HCT116 (cell line): ENCODE measurements around the gene SIGMAR1. TPM values are rescaled to one million over a fixed set of nuclear protein-coding genes. Genes with fewer than 3 reads are reported as not detected.

Source experiments
- ATAC-seq: fragments of 200-7000 bp; cut with Tn5 transposase; 2 replicates; pipeline ENCODE4 v1.9.1; 2020; ENCODE audit warnings: mild to moderate bottlenecking, moderate library complexity
- BruUV-seq: library from RNA; stranded (reverse); fragments of 400-500 nt; replicated peaks from 2 replicates; lab custom pipeline; 2021; lab: Mats Ljungman, UMichigan
- CTCF ChIA-PET: fragments of 300-600 bp; sonication (Branson Sonifier 250); formaldehyde crosslinking; loops from one replicate; lab custom pipeline; 2021; ENCODE audit warnings: antibody characterized with exemption; lab: Charles Lee
- POLR2A ChIA-PET: fragments of 300-600, 350-600 bp; sonication (Branson Sonifier 250); formaldehyde crosslinking; loops from one replicate; lab custom pipeline; 2021; ENCODE audit warnings: antibody characterized with exemption; lab: Charles Lee
- RAD21 ChIA-PET, 2 experiments: fragments of 300-600 bp; sonication (Branson Sonifier 250); formaldehyde crosslinking; loops; one replicate each; lab custom pipeline; 2023; ENCODE audit warnings: low total read pairs in 2 of 2; ENCODE audit not compliant: uncharacterized antibody in 2 of 2, unreplicated experiment in 2 of 2, low non-redundant PET in 1 of 2; lab: Charles Lee
- DNase-seq: peaks from one replicate; pipeline ENCODE4 v3.0.0-alpha.2; 2010; ENCODE audit warnings: low read depth, low spot score
- H2AFZ ChIP-seq: fragments of 200-600 bp; shearing (Covaris generic), sonication (generic); 2 replicates; pipeline ENCODE4 v1.6.1; 2017; ENCODE audit warnings: low read depth, mixed run types, mixed read lengths, antibody characterized with exemption, low read length; ENCODE audit not compliant: poor library complexity, severe bottlenecking
- H3K27ac ChIP-seq: 2 replicates; pipeline ENCODE4 v1.5.1; 2012; ENCODE audit warnings: low read depth, low read length
- H3K27me3 ChIP-seq: fragments of 200-600 bp; sonication (generic); 2 replicates; pipeline ENCODE4 v1.6.1; 2016; ENCODE audit warnings: mixed run types, low read length, mixed read lengths; ENCODE audit not compliant: insufficient read depth
- H3K36me3 ChIP-seq, 2 experiments: fragments of 200-500 bp in 1 of 2; fragments of 200-600 bp in 1 of 2; sonication (Bioruptor generic) in 1 of 2; sonication (generic) in 1 of 2; 2 replicates each; pipeline versions ENCODE4 v1.5.1 to v1.6.1; 2014 to 2016; ENCODE audit warnings: low read length in 2 of 2, inconsistent platforms in 1 of 2, mixed read lengths in 1 of 2, mixed run types in 1 of 2; ENCODE audit not compliant: insufficient read depth in 2 of 2, control insufficient read depth in 1 of 2
- H3K4me1 ChIP-seq, 2 experiments: fragments of 200-600 bp in 1 of 2; sonication (generic) in 1 of 2; 2 replicates each; pipeline versions ENCODE4 v1.5.1 to v1.6.1; 2012 to 2017; ENCODE audit warnings: low read length in 2 of 2, inconsistent platforms in 1 of 2, mild to moderate bottlenecking in 1 of 2, mixed read lengths in 1 of 2, mixed run types in 1 of 2, moderate library complexity in 1 of 2; ENCODE audit not compliant: insufficient read depth in 2 of 2, control insufficient read depth in 1 of 2
- H3K4me2 ChIP-seq: fragments of 200-600 bp; sonication (generic); 2 replicates; pipeline ENCODE4 v1.6.1; 2017; ENCODE audit warnings: mixed run types, low read length, mixed read lengths
- H3K4me3 ChIP-seq, 2 experiments: fragments of 200-600 bp in 1 of 2; sonication (generic) in 1 of 2; replicated peaks in 1 of 2; 2 replicates each; pipeline ENCODE4 v1.5.1; 2011 to 2016; ENCODE audit warnings: low read length in 2 of 2, control low read depth in 1 of 2, low read depth in 1 of 2, mild to moderate bottlenecking in 1 of 2, mixed read lengths in 1 of 2, mixed run types in 1 of 2
- H3K79me2 ChIP-seq: fragments of 200-600 bp; sonication (generic); 2 replicates; pipeline ENCODE4 v1.6.1; 2017; ENCODE audit warnings: mild to moderate bottlenecking, mixed run types, low read length, moderate library complexity, mixed read lengths; ENCODE audit not compliant: insufficient read depth
- H3K9ac ChIP-seq: fragments of 200-600 bp; sonication (generic); 2 replicates; pipeline ENCODE4 v1.6.1; 2016; ENCODE audit warnings: low read length, mixed read lengths
- H3K9me2 ChIP-seq: fragments of 200-600 bp; sonication (generic), shearing (Covaris generic); 2 replicates; pipeline ENCODE4 v1.6.1; 2017; ENCODE audit warnings: mixed run types, mild to moderate bottlenecking, moderate library complexity; ENCODE audit not compliant: insufficient read depth
- H3K9me3 ChIP-seq, 2 experiments: fragments of 200-500 bp in 1 of 2; fragments of 200-600 bp in 1 of 2; sonication (Bioruptor generic) in 1 of 2; sonication (generic) in 1 of 2; 2 replicates each; pipeline ENCODE4 v1.6.1; 2014 to 2017; ENCODE audit warnings: low read length in 2 of 2, mixed read lengths in 2 of 2, inconsistent platforms in 1 of 2, low read depth in 1 of 2, mild to moderate bottlenecking in 1 of 2, mixed run types in 1 of 2, moderate library complexity in 1 of 2; ENCODE audit not compliant: control insufficient read depth in 1 of 2, insufficient read depth in 1 of 2
- H4K20me1 ChIP-seq: fragments of 200-600 bp; sonication (generic), shearing (Covaris generic); 2 replicates; pipeline ENCODE4 v1.6.1; 2017; ENCODE audit warnings: mixed run types, mild to moderate bottlenecking, moderate library complexity; ENCODE audit not compliant: insufficient read depth
- CBX3 ChIP-seq: IDR thresholded peaks from 2 replicates; pipeline ENCODE4 v1.6.1; 2012; ENCODE audit warnings: low read depth
- CEBPB ChIP-seq: IDR thresholded peaks from 2 replicates; pipeline ENCODE4 v1.6.1; 2012; ENCODE audit warnings: low read depth
- CTCF ChIP-seq, 3 experiments: fragments of 200-600 bp in 1 of 3; sonication (generic) in 1 of 3; IDR thresholded peaks in 2 of 3; conservative IDR thresholded peaks in 1 of 3; 2 replicates each; pipeline ENCODE4 v1.5.1; 2012 to 2017; ENCODE audit warnings: low read depth in 2 of 3, low read length in 2 of 3, antibody characterized with exemption in 1 of 3, borderline replicate concordance in 1 of 3, control low read depth in 1 of 3, mild to moderate bottlenecking in 1 of 3, mixed read lengths in 1 of 3, mixed run types in 1 of 3, moderate library complexity in 1 of 3; ENCODE audit not compliant: insufficient read depth in 1 of 3
- ELF1 ChIP-seq: IDR thresholded peaks from 2 replicates; pipeline ENCODE4 v1.6.1; 2012; ENCODE audit warnings: low read depth, borderline replicate concordance
- EZH2 ChIP-seq: fragments of 200-600 bp; sonication (generic); IDR thresholded peaks from 2 replicates; pipeline ENCODE4 v1.6.1; 2017; ENCODE audit warnings: antibody characterized with exemption, mixed run types
- FOSL1 ChIP-seq: IDR thresholded peaks from 2 replicates; pipeline ENCODE4 v1.6.1; 2012; ENCODE audit warnings: low read depth
- POLR2A ChIP-seq: IDR thresholded peaks from 2 replicates; pipeline ENCODE4 v1.7.0; 2011; ENCODE audit warnings: borderline replicate concordance; ENCODE audit not compliant: insufficient read depth, insufficient read length; ENCODE audit errors: extremely low read depth
- POLR2AphosphoS5 ChIP-seq: IDR thresholded peaks from 2 replicates; pipeline ENCODE4 v1.6.1; 2011; ENCODE audit warnings: mild to moderate bottlenecking, low read depth, low read length, moderate library complexity
- SIN3A ChIP-seq: IDR thresholded peaks from 2 replicates; pipeline ENCODE4 v1.6.1; 2012; ENCODE audit warnings: low read depth
- SRF ChIP-seq: IDR thresholded peaks from 2 replicates; pipeline ENCODE4 v1.6.1; 2012; ENCODE audit warnings: low read depth
- YY1 ChIP-seq: IDR thresholded peaks from 2 replicates; pipeline ENCODE4 v1.6.1; 2011; ENCODE audit warnings: low read length, low read depth, moderate library complexity, mild to moderate bottlenecking; ENCODE audit not compliant: insufficient replicate concordance; ENCODE audit errors: extremely low read depth
- ZFX ChIP-seq: fragments of 450-650 bp; IDR thresholded peaks from 2 replicates; pipeline ENCODE4 v1.6.1; 2017
- intact Hi-C: fragments of 100-400 bp; cut with micrococcal nuclease; formaldehyde crosslinking; loops from 2 replicates; pipeline ENCODE4 v1.10.0; 2022
- total RNA-seq: library from RNA; stranded (reverse); gene quantifications from one replicate; pipeline ENCODE4 v1.2.1, GENCODE V29; 2021; ENCODE audit not compliant: unreplicated experiment

SIGMAR1 gene
- total RNA-seq, 1 experiment from 2014 or later = 109 TPM

DNA sequence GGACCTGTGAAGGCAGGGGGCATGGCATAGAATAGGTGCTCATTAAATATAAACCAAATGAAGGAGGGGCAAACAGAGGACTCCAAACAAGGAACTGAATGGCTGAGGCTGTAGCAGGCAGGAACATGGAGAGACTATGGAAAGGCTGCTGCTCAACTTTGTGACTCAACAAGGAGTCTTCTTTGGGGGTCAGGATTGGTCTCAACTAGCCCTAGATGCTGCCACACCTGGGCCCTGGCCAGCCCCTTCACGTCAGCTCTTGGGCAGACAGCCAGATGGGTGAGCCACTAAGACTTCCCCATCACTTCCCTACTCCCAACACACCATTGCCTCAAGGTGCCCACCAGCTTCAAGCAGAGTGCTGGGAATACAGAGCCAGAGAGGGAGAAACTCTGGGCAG is 36.7 kb downstream of the SIGMAR1 start:
- Histone ChIP-seq H4K20me1 (no peaks in the 10 kb centered on the region), H3K4me3 (no peak overlapping the region), H3K36me3 (no peaks in the 10 kb centered on the region), H3K9ac (no peak overlapping the region), H3K79me2 (no peaks in the 10 kb centered on the region), H3K9me3 (no peaks in the 10 kb centered on the region), H3K4me2 (no peak overlapping the region), H2AFZ (no peak overlapping the region), H3K27me3 (no peaks in the 10 kb centered on the region), H3K27ac (no peak overlapping the region), H3K4me1 (no peaks in the 10 kb centered on the region), H3K9me2 (no peaks in the 10 kb centered on the region)
- DNase-seq (no peak), ATAC-seq (no peak)
- no TSS peak for BruUV-seq
- intact Hi-C loops = loop anchor here (10.0 kb wide), 1 partner anchor 346 kb away; no protein-coding TSS in a partner anchor
- ChIA-PET CTCF (interaction anchor here (1.2 kb wide), 1 partner anchor 197 kb away, joined by 3 read pairs; no protein-coding TSS in a partner anchor), POLR2A (no interaction called here), RAD21 (no interaction called here)
- TF ChIP-seq CEBPB (no peak), YY1 (no peak), POLR2AphosphoS5 (no peak), FOSL1 (no peak)

DNA sequence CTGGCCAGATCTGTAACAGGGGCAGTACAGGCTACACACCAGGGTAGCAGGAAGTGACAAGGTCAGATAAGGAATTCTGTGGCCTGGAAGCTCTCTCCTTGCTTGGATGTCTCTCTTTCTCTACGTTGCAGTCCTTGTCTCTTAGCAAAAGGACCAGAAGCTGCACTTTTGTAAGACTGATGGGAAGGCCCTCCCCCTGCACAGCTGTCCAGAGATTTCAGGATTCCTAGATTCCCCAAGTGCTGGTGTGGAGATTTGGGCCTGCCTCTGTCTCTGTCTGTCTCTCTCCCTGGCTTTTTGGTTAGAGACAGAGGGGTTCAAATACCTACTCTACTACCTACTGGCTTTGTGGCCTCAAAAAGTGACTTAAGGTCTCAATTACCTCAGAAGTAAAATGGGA is 38.0 kb downstream of the SIGMAR1 start:
- Histone ChIP-seq H3K4me3 (no peak overlapping the region), H3K4me2 (no peak overlapping the region), H3K9ac (no peak overlapping the region), H3K9me2 (no peaks in the 10 kb centered on the region), H3K27ac (no peak overlapping the region), H3K4me1 (no peaks in the 10 kb centered on the region), H3K79me2 (no peaks in the 10 kb centered on the region), H4K20me1 (no peaks in the 10 kb centered on the region), H2AFZ (no peak overlapping the region), H3K36me3 (no peaks in the 10 kb centered on the region), H3K9me3 (no peaks in the 10 kb centered on the region), H3K27me3 (no peaks in the 10 kb centered on the region)
- TF ChIP-seq CTCF (IDR thresholded peaks at IDR 0.05 in 2 of 3, conservative IDR thresholded peaks at IDR 0.05 in 1 of 3; ENCODE audit: borderline replicate concordance in 1 of 3, insufficient read depth in 1 of 3, low read depth in 2 of 3, low read length in 2 of 3) = no peak
- no peak for TF ChIP-seq CEBPB
- TF ChIP-seq POLR2A = no peak
- TF ChIP-seq SIN3A = no peak
- no peak for TF ChIP-seq EZH2
- no peak for TF ChIP-seq ZFX
- TF ChIP-seq CBX3 = no peak
- no peak for TF ChIP-seq ELF1
- no peak for TF ChIP-seq YY1
- no peak for TF ChIP-seq SRF
- ATAC-seq (no peak), DNase-seq (no peak)
- no TSS peak for BruUV-seq
- ChIA-PET POLR2A (no interaction called here), CTCF (interaction anchor here (0.6 kb wide), 1 partner anchor 196 kb away, joined by 3 read pairs; no protein-coding TSS in a partner anchor), RAD21 (no interaction called here)
- intact Hi-C loops = loop anchor here (10.0 kb wide), 1 partner anchor 195 kb away; no protein-coding TSS in a partner anchor
